Karpas-422 (cell line): ENCODE data around the gene PI4KA. TPM values are rescaled to one million over a fixed set of nuclear protein-coding genes. Genes with fewer than 3 reads are reported as not detected.
"Not testable (repeated sequence)": the region's sequence is repeated elsewhere in the genome, so short reads cannot be mapped to it uniquely, and the experiment has no call there.

Experiments used
- DNase-seq: peaks from one replicate; pipeline ENCODE4 v3.0.0-alpha.2; 2015
- H2AFZ ChIP-seq: fragments of 200-600 bp; sonication (generic); 2 replicates; pipeline ENCODE4 v1.6.1; 2014; ENCODE audit warnings: antibody characterized with exemption, low read length, mixed read lengths
- H3K27ac ChIP-seq: fragments of 200-600 bp; sonication (generic); 2 replicates; pipeline ENCODE4 v1.5.1; 2014; ENCODE audit warnings: mild to moderate bottlenecking, low read length, moderate library complexity
- H3K27me3 ChIP-seq: fragments of 200-600 bp; sonication (generic); 2 replicates; pipeline ENCODE4 v1.6.1; 2014; ENCODE audit warnings: low read length, mixed read lengths
- H3K36me3 ChIP-seq: fragments of 200-600 bp; sonication (generic); 2 replicates; pipeline ENCODE4 v1.6.1; 2014; ENCODE audit warnings: low read length, mixed read lengths; ENCODE audit not compliant: insufficient read depth
- H3K4me1 ChIP-seq: fragments of 200-600 bp; sonication (generic); 2 replicates; pipeline ENCODE4 v1.6.1; 2014; ENCODE audit warnings: mild to moderate bottlenecking, low read length, mixed read lengths
- H3K4me2 ChIP-seq: fragments of 200-600 bp; sonication (generic); 2 replicates; pipeline ENCODE4 v1.6.1; 2014; ENCODE audit warnings: low read length, low read depth, mild to moderate bottlenecking; ENCODE audit not compliant: poor library complexity, severe bottlenecking
- H3K4me3 ChIP-seq: fragments of 200-600 bp; sonication (generic); 2 replicates; pipeline ENCODE4 v1.5.1; 2014; ENCODE audit warnings: mild to moderate bottlenecking, antibody characterized with exemption, low read length, mixed read lengths
- H3K79me2 ChIP-seq: fragments of 200-600 bp; sonication (generic); 2 replicates; pipeline ENCODE4 v1.6.1; 2014; ENCODE audit warnings: mild to moderate bottlenecking, low read length, mixed read lengths
- H3K9ac ChIP-seq: fragments of 200-600 bp; sonication (generic); 2 replicates; pipeline ENCODE4 v1.6.0; 2014; ENCODE audit warnings: low read length
- H3K9me2 ChIP-seq: fragments of 200-600 bp; sonication (generic), shearing (Covaris generic); replicated peaks from 2 replicates; pipeline ENCODE4 v1.6.0; 2014; ENCODE audit warnings: mild to moderate bottlenecking, low read length, moderate library complexity; ENCODE audit not compliant: insufficient read depth
- H3K9me3 ChIP-seq: fragments of 300-700, 200-600 bp; sonication (generic); 2 replicates; pipeline ENCODE4 v1.6.1; 2014; ENCODE audit warnings: low read length, mixed read lengths
- H4K20me1 ChIP-seq: fragments of 200-600 bp; sonication (generic); 2 replicates; pipeline ENCODE4 v1.6.1; 2014; ENCODE audit warnings: mild to moderate bottlenecking, antibody characterized with exemption, low read length, low read depth; ENCODE audit not compliant: insufficient read depth
- total RNA-seq: library from RNA; depleted of rRNA; stranded (reverse); fragments of >200 nt; shearing (Covaris generic); gene quantifications from 2 replicates; pipeline ENCODE4 v1.2.3, GENCODE V29; 2014; ENCODE audit warnings: low replicate concordance

Gene PI4KA
- total RNA-seq, 1 experiment from 2014 or later = 80.7 TPM

GRCh38 chr22:20769496-20769826 lies 89.2 kb downstream of the PI4KA start:
- H4K20me1 ChIP-seq, H2AFZ ChIP-seq, H3K27ac ChIP-seq, H3K79me2 ChIP-seq, H3K9me2 ChIP-seq, H3K4me3 ChIP-seq, H3K27me3 ChIP-seq, H3K36me3 ChIP-seq, DNase-seq, H3K9ac ChIP-seq, H3K9me3 ChIP-seq, H3K4me2 ChIP-seq, H3K4me1 ChIP-seq: not testable (repeated sequence)

GRCh38 chr22:20766530-20766929 lies 92.1 kb downstream of the PI4KA start:
- Histone ChIP-seq H2AFZ (no peak overlapping the region), H3K79me2 (no peaks in the 10 kb centered on the region), H3K27me3 (no peaks in the 10 kb centered on the region), H3K9ac (no peak overlapping the region), H3K4me3 (no peak overlapping the region), H3K27ac (no peak overlapping the region), H3K9me2 (no peaks in the 10 kb centered on the region), H3K9me3 (no peaks in the 10 kb centered on the region), H3K36me3 (peaks cover 11% of the 10 kb centered on the region; the same call in 1 of the 2 replicates), H3K4me1 (peaks cover 3% of the 10 kb centered on the region; the same call in 1 of the 2 replicates), H3K4me2 (no peak overlapping the region), H4K20me1 (no peaks in the 10 kb centered on the region)
- DNase-seq = no peak

GRCh38 chr22:20765938-20766337 lies 92.7 kb downstream of the PI4KA start:
- Histone ChIP-seq H3K4me1 (peaks cover 3% of the 10 kb centered on the region; the same call in 1 of the 2 replicates), H3K36me3 (peaks cover 11% of the 10 kb centered on the region; the same call in 1 of the 2 replicates), H3K27me3 (no peaks in the 10 kb centered on the region), H3K4me3 (no peak overlapping the region), H3K9me2 (no peaks in the 10 kb centered on the region), H3K9me3 (no peaks in the 10 kb centered on the region), H3K79me2 (no peaks in the 10 kb centered on the region), H4K20me1 (no peaks in the 10 kb centered on the region), H3K27ac (no peak overlapping the region), H3K4me2 (no peak overlapping the region), H3K9ac (no peak overlapping the region), H2AFZ (no peak overlapping the region)
- DNase-seq = no peak

- H3K4me1 ChIP-seq = peaks cover 2% of the 10 kb centered on the region; the same call in 1 of the 2 replicates
- no peaks in the 10 kb centered on the region for H3K9me2 ChIP-seq
- no peak overlapping the region for H3K27ac ChIP-seq
- no peak for DNase-seq
- H3K4me3 ChIP-seq = no peak overlapping the region
- H2AFZ ChIP-seq = no peak overlapping the region
- H3K36me3 ChIP-seq = peaks cover 15% of the 10 kb centered on the region
- H3K27me3 ChIP-seq = no peaks in the 10 kb centered on the region
- no peaks in the 10 kb centered on the region for H4K20me1 ChIP-seq
- H3K9me3 ChIP-seq = no peaks in the 10 kb centered on the region
- no peaks in the 10 kb centered on the region for H3K79me2 ChIP-seq
- no peak overlapping the region for H3K9ac ChIP-seq
- H3K4me2 ChIP-seq = no peak overlapping the region
These were observed 93.9 kb downstream of the PI4KA start for GRCh38 chr22:20764729-20765128.

GRCh38 chr22:20764471-20764720 lies 94.2 kb downstream of the PI4KA start:
- Histone ChIP-seq H3K4me2 (no peak overlapping the region), H4K20me1 (no peaks in the 10 kb centered on the region), H3K79me2 (no peaks in the 10 kb centered on the region), H3K9me2 (no peaks in the 10 kb centered on the region), H3K9me3 (no peaks in the 10 kb centered on the region), H3K4me1 (no peaks in the 10 kb centered on the region), H3K4me3 (no peak overlapping the region), H3K9ac (no peak overlapping the region), H2AFZ (no peak overlapping the region), H3K27ac (no peak overlapping the region), H3K36me3 (peaks cover 15% of the 10 kb centered on the region), H3K27me3 (no peaks in the 10 kb centered on the region)
- DNase-seq = no peak

GRCh38 chr22:20763630-20764470 lies 94.8 kb downstream of the PI4KA start:
- Histone ChIP-seq H3K36me3 (peaks cover 15% of the 10 kb centered on the region), H4K20me1 (no peaks in the 10 kb centered on the region), H2AFZ (no peak overlapping the region), H3K9me2 (no peaks in the 10 kb centered on the region), H3K27me3 (no peaks in the 10 kb centered on the region), H3K27ac (no peak overlapping the region), H3K79me2 (no peaks in the 10 kb centered on the region), H3K9me3 (no peaks in the 10 kb centered on the region), H3K4me2 (no peak overlapping the region), H3K9ac (no peak overlapping the region), H3K4me3 (no peak overlapping the region), H3K4me1 (no peaks in the 10 kb centered on the region)
- no peak for DNase-seq

- no peaks in the 10 kb centered on the region for H3K79me2 ChIP-seq
- no peak overlapping the region for H3K9ac ChIP-seq
- H3K27me3 ChIP-seq = no peaks in the 10 kb centered on the region
- H4K20me1 ChIP-seq = no peaks in the 10 kb centered on the region
- H3K9me2 ChIP-seq = no peaks in the 10 kb centered on the region
- no peaks in the 10 kb centered on the region for H3K9me3 ChIP-seq
- H3K4me2 ChIP-seq = no peak overlapping the region
- no peak overlapping the region for H2AFZ ChIP-seq
- H3K27ac ChIP-seq = no peak overlapping the region
- no peak for DNase-seq
- H3K4me3 ChIP-seq = no peak overlapping the region
- peaks cover 15% of the 10 kb centered on the region for H3K36me3 ChIP-seq
- H3K4me1 ChIP-seq = no peaks in the 10 kb centered on the region
These were observed 96.3 kb downstream of the PI4KA start for GRCh38 chr22:20762233-20762796.

GRCh38 chr22:20761536-20761935 lies 97.1 kb downstream of the PI4KA start:
- no peak overlapping the region for H2AFZ ChIP-seq
- H3K9ac ChIP-seq = no peak overlapping the region
- H3K4me2 ChIP-seq = no peak overlapping the region
- no peaks in the 10 kb centered on the region for H3K4me1 ChIP-seq
- H3K9me2 ChIP-seq = no peaks in the 10 kb centered on the region
- H3K79me2 ChIP-seq = no peaks in the 10 kb centered on the region
- H3K4me3 ChIP-seq = no peak overlapping the region
- no peaks in the 10 kb centered on the region for H3K9me3 ChIP-seq
- H3K27me3 ChIP-seq = no peaks in the 10 kb centered on the region
- no peaks in the 10 kb centered on the region for H4K20me1 ChIP-seq
- no peak overlapping the region for H3K27ac ChIP-seq
- peaks cover 15% of the 10 kb centered on the region for H3K36me3 ChIP-seq
- DNase-seq = no peak
